ENCODE data around the gene SPHK1. TPM values are rescaled to one million over a fixed set of nuclear protein-coding genes. Genes with fewer than 3 reads are reported as not detected.

The SPHK1 gene
- total RNA-seq, 1 experiment from 2014 or later = 7.7 TPM

GRCh38 chr17:76411247-76411646 is 26.8 kb downstream of the SPHK1 start:
- H3K27ac Mint-ChIP-seq (ENCODE audit: unreplicated experiment) = no peak overlapping the region

GRCh38 chr17:76414334-76415295 is 30.2 kb downstream of the SPHK1 start:
- no peaks in the 10 kb centered on the region for H3K9me3 ChIP-seq
- H3K9me3 Mint-ChIP-seq (ENCODE audit: unreplicated experiment) = no peaks in the 10 kb centered on the region
- no peaks in the 10 kb centered on the region for H3K27me3 Mint-ChIP-seq (ENCODE audit: insufficient read depth, unreplicated experiment)
- intact Hi-C loops (cut with micrococcal nuclease; ENCODE audit: unreplicated experiment) = no loop called here
- H3K27me3 ChIP-seq (replicated peaks; ENCODE audit: control insufficient read depth, insufficient read depth, low read length) = no peaks in the 10 kb centered on the region
- H3K36me3 Mint-ChIP-seq (ENCODE audit: insufficient read depth, unreplicated experiment) = no peaks in the 10 kb centered on the region
- no peaks in the 10 kb centered on the region for H3K4me1 ChIP-seq
- TF ChIP-seq, protein P1, sequence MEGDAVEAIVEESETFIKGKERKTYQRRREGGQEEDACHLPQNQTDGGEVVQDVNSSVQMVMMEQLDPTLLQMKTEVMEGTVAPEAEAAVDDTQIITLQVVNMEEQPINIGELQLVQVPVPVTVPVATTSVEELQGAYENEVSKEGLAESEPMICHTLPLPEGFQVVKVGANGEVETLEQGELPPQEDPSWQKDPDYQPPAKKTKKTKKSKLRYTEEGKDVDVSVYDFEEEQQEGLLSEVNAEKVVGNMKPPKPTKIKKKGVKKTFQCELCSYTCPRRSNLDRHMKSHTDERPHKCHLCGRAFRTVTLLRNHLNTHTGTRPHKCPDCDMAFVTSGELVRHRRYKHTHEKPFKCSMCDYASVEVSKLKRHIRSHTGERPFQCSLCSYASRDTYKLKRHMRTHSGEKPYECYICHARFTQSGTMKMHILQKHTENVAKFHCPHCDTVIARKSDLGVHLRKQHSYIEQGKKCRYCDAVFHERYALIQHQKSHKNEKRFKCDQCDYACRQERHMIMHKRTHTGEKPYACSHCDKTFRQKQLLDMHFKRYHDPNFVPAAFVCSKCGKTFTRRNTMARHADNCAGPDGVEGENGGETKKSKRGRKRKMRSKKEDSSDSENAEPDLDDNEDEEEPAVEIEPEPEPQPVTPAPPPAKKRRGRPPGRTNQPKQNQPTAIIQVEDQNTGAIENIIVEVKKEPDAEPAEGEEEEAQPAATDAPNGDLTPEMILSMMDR (IDR thresholded peaks at IDR 0.05; ENCODE audit: insufficient read depth in 1 of 2, low read depth in 1 of 2, low read length in 1 of 2, severe bottlenecking in 1 of 2, unreplicated experiment in 1 of 2) = no peak
- DNase-seq = no peak
- no peak overlapping the region for H3K4me3 Mint-ChIP-seq (ENCODE audit: unreplicated experiment)
- POLR2A ChIA-PET = no interaction called here
- H3K36me3 ChIP-seq (ENCODE audit: control insufficient read depth, insufficient read depth, low read length) = peaks cover 1% of the 10 kb centered on the region
- H3K4me1 Mint-ChIP-seq (ENCODE audit: low read depth, unreplicated experiment) = peaks cover 3% of the 10 kb centered on the region
- H3K4me3 ChIP-seq (ENCODE audit: low read depth, low read length) = no peak overlapping the region
- CTCF ChIA-PET = interaction anchor here (1.0 kb wide), 1 partner anchor 23 kb away, joined by 3 read pairs; no protein-coding TSS in a partner anchor
- BruUV-seq (replicated peaks) = no TSS peak
- H3K27ac Mint-ChIP-seq (ENCODE audit: unreplicated experiment) = no peak overlapping the region

More at GRCh38 chr17:76411247-76411646, 26.8 kb downstream of the SPHK1 start:
- Histone ChIP-seq H3K36me3 (ENCODE audit: control insufficient read depth, insufficient read depth, low read length) (no peaks in the 10 kb centered on the region; the same call in 1 of the 2 replicates), H3K4me1 (no peaks in the 10 kb centered on the region), H3K4me3 (ENCODE audit: low read depth, low read length) (no peak overlapping the region), H3K27me3 (replicated peaks; ENCODE audit: control insufficient read depth, insufficient read depth, low read length) (no peaks in the 10 kb centered on the region), H3K9me3 (no peaks in the 10 kb centered on the region)
- ChIA-PET CTCF (interaction anchor here (0.5 kb wide), 1 partner anchor 263 kb away, joined by 4 read pairs; no protein-coding TSS in a partner anchor), POLR2A (no interaction called here)
- Mint-ChIP-seq H3K27me3 (ENCODE audit: insufficient read depth, unreplicated experiment) (no peaks in the 10 kb centered on the region), H3K9me3 (ENCODE audit: unreplicated experiment) (no peaks in the 10 kb centered on the region), H3K36me3 (ENCODE audit: insufficient read depth, unreplicated experiment) (no peaks in the 10 kb centered on the region), H3K4me1 (ENCODE audit: low read depth, unreplicated experiment) (peaks cover 5% of the 10 kb centered on the region), H3K4me3 (ENCODE audit: unreplicated experiment) (no peak overlapping the region)
- intact Hi-C loops (cut with micrococcal nuclease; ENCODE audit: unreplicated experiment) = no loop called here
- no peak for DNase-seq
- TF ChIP-seq, protein P1 (IDR thresholded peaks at IDR 0.05; ENCODE audit: insufficient read depth in 1 of 2, low read depth in 1 of 2, low read length in 1 of 2, severe bottlenecking in 1 of 2, unreplicated experiment in 1 of 2) = no peak
- BruUV-seq (replicated peaks) = no TSS peak

GRCh38 chr17:76415786-76416185 is 31.4 kb downstream of the SPHK1 start:
- no TSS peak for BruUV-seq (replicated peaks)

More at GRCh38 chr17:76415786-76416185, 31.4 kb downstream of the SPHK1 start:
- Mint-ChIP-seq H3K9me3 (ENCODE audit: unreplicated experiment) (no peaks in the 10 kb centered on the region), H3K27me3 (ENCODE audit: insufficient read depth, unreplicated experiment) (no peaks in the 10 kb centered on the region), H3K4me3 (ENCODE audit: unreplicated experiment) (no peak overlapping the region), H3K4me1 (ENCODE audit: low read depth, unreplicated experiment) (no peaks in the 10 kb centered on the region), H3K36me3 (ENCODE audit: insufficient read depth, unreplicated experiment) (no peaks in the 10 kb centered on the region), H3K27ac (ENCODE audit: unreplicated experiment) (no peak overlapping the region)
- TF ChIP-seq, protein P1 (IDR thresholded peaks at IDR 0.05; ENCODE audit: insufficient read depth in 1 of 2, low read depth in 1 of 2, low read length in 1 of 2, severe bottlenecking in 1 of 2, unreplicated experiment in 1 of 2) = no peak
- H3K36me3 ChIP-seq (ENCODE audit: control insufficient read depth, insufficient read depth, low read length) = peaks cover 1% of the 10 kb centered on the region
- ChIA-PET CTCF (no interaction called here), POLR2A (no interaction called here)
- no peaks in the 10 kb centered on the region for H3K27me3 ChIP-seq (replicated peaks; ENCODE audit: control insufficient read depth, insufficient read depth, low read length)
- DNase-seq = no peak
- no peaks in the 10 kb centered on the region for H3K4me1 ChIP-seq
- no peaks in the 10 kb centered on the region for H3K9me3 ChIP-seq
- intact Hi-C loops (cut with micrococcal nuclease; ENCODE audit: unreplicated experiment) = no loop called here
- H3K4me3 ChIP-seq (ENCODE audit: low read depth, low read length) = no peak overlapping the region
